Neuronal stem cell (in vitro differentiated cells): ENCODE measurements around the gene RTL10.
A peak's percentile ranks its signal among the peaks of the same experiment; 100 is the strongest.

Experiments used
- DNase-seq: peaks from one replicate; pipeline ENCODE4 v3.0.0-alpha.2; 2013; ENCODE audit warnings: low spot score
- H2AFZ ChIP-seq: one replicate; pipeline ENCODE4 v1.6.1; 2013; ENCODE audit warnings: mild to moderate bottlenecking, low read length, inconsistent platforms
- H2AK5ac ChIP-seq: 2 replicates; pipeline ENCODE4 v1.6.1; 2013; ENCODE audit warnings: low read depth, mild to moderate bottlenecking, inconsistent platforms, low read length, moderate library complexity, mixed read lengths
- H2BK120ac ChIP-seq: 2 replicates; pipeline ENCODE4 v1.6.1; 2013; ENCODE audit warnings: low read depth, mild to moderate bottlenecking, inconsistent platforms, low read length, moderate library complexity, mixed read lengths
- H2BK12ac ChIP-seq: one replicate; pipeline ENCODE4 v1.6.1; 2013; ENCODE audit warnings: low read length, inconsistent platforms
- H2BK15ac ChIP-seq: 2 replicates; pipeline ENCODE4 v1.6.1; 2013; ENCODE audit warnings: mild to moderate bottlenecking, low read length, inconsistent platforms, mixed read lengths
- H2BK5ac ChIP-seq: one replicate; pipeline ENCODE4 v1.6.1; 2013; ENCODE audit warnings: inconsistent platforms, mild to moderate bottlenecking, low read length, moderate library complexity
- H3K14ac ChIP-seq: one replicate; pipeline ENCODE4 v1.6.1; 2013; ENCODE audit warnings: low read length, inconsistent platforms
- H3K18ac ChIP-seq: 2 replicates; pipeline ENCODE4 v1.6.1; 2013; ENCODE audit warnings: low read length, inconsistent platforms
- H3K23ac ChIP-seq: 2 replicates; pipeline ENCODE4 v1.6.1; 2013; ENCODE audit warnings: low read depth, mild to moderate bottlenecking, mixed read lengths, low read length, inconsistent platforms; ENCODE audit not compliant: poor library complexity
- H3K27ac ChIP-seq: replicated peaks from 3 replicates; pipeline ENCODE4 v1.5.1; 2013; ENCODE audit warnings: low read length, inconsistent platforms
- H3K27me3 ChIP-seq, 3 experiments: 2 replicates each; pipeline ENCODE4 v1.6.1; 2013; ENCODE audit warnings: low read length in 3 of 3, mild to moderate bottlenecking in 2 of 3, inconsistent platforms in 1 of 3, low read depth in 1 of 3, mixed read lengths in 1 of 3, moderate library complexity in 1 of 3; ENCODE audit not compliant: control insufficient read depth in 3 of 3, insufficient read depth in 3 of 3
- H3K36me3 ChIP-seq, 2 donors: replicated peaks in 1 of 2; 2 replicates each; pipeline ENCODE4 v1.6.1; 2013; ENCODE audit warnings: low read length in 2 of 2; ENCODE audit not compliant: control insufficient read depth in 2 of 2, insufficient read depth in 2 of 2
- H3K4ac ChIP-seq: 2 replicates; pipeline ENCODE4 v1.6.1; 2013; ENCODE audit warnings: inconsistent platforms, mild to moderate bottlenecking, low read length, moderate library complexity
- H3K4me1 ChIP-seq, 2 donors: 1 replicate in 1 of 2; 2 replicates in 1 of 2; pipeline ENCODE4 v1.6.1; 2013; ENCODE audit warnings: low read length in 2 of 2, low read depth in 1 of 2; ENCODE audit not compliant: control insufficient read depth in 2 of 2, insufficient read depth in 1 of 2
- H3K4me2 ChIP-seq: one replicate; pipeline ENCODE4 v1.6.1; 2013; ENCODE audit warnings: mild to moderate bottlenecking, low read length, inconsistent platforms; ENCODE audit not compliant: insufficient read depth, poor library complexity, severe bottlenecking
- H3K4me3 ChIP-seq, 2 donors: 2 replicates each; pipeline ENCODE4 v1.5.1; 2013; ENCODE audit warnings: low read length in 2 of 2, mild to moderate bottlenecking in 2 of 2, inconsistent platforms in 1 of 2, moderate library complexity in 1 of 2
- H3K79me1 ChIP-seq: one replicate; pipeline ENCODE4 v1.6.1; 2013; ENCODE audit warnings: low read depth, mild to moderate bottlenecking, inconsistent platforms, low read length, moderate library complexity
- H3K9ac ChIP-seq: one replicate; pipeline ENCODE4 v1.6.1; 2013; ENCODE audit warnings: mild to moderate bottlenecking, low read depth, low read length, inconsistent platforms; ENCODE audit not compliant: poor library complexity
- H3K9me3 ChIP-seq, 2 donors: replicated peaks in 1 of 2; 2 replicates each; pipeline versions ENCODE3 to v1.6.1; 2013; ENCODE audit warnings: low read length in 2 of 2, mild to moderate bottlenecking in 2 of 2, inconsistent platforms in 1 of 2, low read depth in 1 of 2, mixed read lengths in 1 of 2, moderate library complexity in 1 of 2; ENCODE audit not compliant: control insufficient read depth in 2 of 2, insufficient read depth in 1 of 2
- H4K8ac ChIP-seq: one replicate; pipeline ENCODE4 v1.6.1; 2013; ENCODE audit warnings: low read depth, mild to moderate bottlenecking, inconsistent platforms, low read length, moderate library complexity
- H4K91ac ChIP-seq: one replicate; pipeline ENCODE4 v1.6.1; 2013; ENCODE audit warnings: low read length, low read depth, mild to moderate bottlenecking, inconsistent platforms; ENCODE audit not compliant: poor library complexity
- WGBS, 2 donors: extraction: QIAGEN DNeasy Blood & Tissue Kit; methylation state at CpG; one replicate each; pipeline ENCODE4 v1.1.7; 2013; ENCODE audit warnings: missing lambda C conversion rate in 2 of 2, mixed read lengths in 1 of 2; ENCODE audit not compliant: insufficient read length in 2 of 2, insufficient replicate concordance in 1 of 2; ENCODE audit errors: extremely low coverage in 2 of 2; 5-methylcytosine and 5-hydroxymethylcytosine counted together

The RTL10 gene

GRCh38 chr22:19807914-19808872 lies 46.5 kb downstream of the RTL10 start:
- no peak for DNase-seq
- Histone ChIP-seq H3K23ac (peak overlapping the region; percentile 6), H3K4me3 (no peak overlapping the region), H3K18ac (peak overlapping the region; percentile 33), H3K9ac (no peak overlapping the region), H2AK5ac (peak overlapping the region; percentile 40), H3K27me3 (no peaks in the 10 kb centered on the region), H3K79me1 (no peaks in the 10 kb centered on the region), H3K27ac (no peak overlapping the region), H3K4ac (no peak overlapping the region), H3K4me1 (no peaks in the 10 kb centered on the region), H3K4me2 (no peak overlapping the region), H2AFZ (no peak overlapping the region), H2BK5ac (no peak overlapping the region), H2BK15ac (no peak overlapping the region), H3K9me3 (no peaks in the 10 kb centered on the region), H4K8ac (no peak overlapping the region), H2BK120ac (no peak overlapping the region), H3K14ac (no peak overlapping the region), H4K91ac (no peak overlapping the region), H3K36me3 (peaks cover 0 to 7% of the 10 kb centered on the region in 2 donors), H2BK12ac (no peak overlapping the region)
- no CpG with 5 or more reads among the region's 20 CpGs for WGBS, 2 donors

- WGBS, 2 donors: no CpG with 5 or more reads among the region's 15 CpGs
- H3K4me2 ChIP-seq: no peak overlapping the region
- no peaks in the 10 kb centered on the region for H3K27me3 ChIP-seq
Measured at GRCh38 chr22:19807161-19807913, 47.3 kb downstream of the RTL10 start.

GRCh38 chr22:19806213-19807160 lies 48.2 kb downstream of the RTL10 start:
- Histone ChIP-seq H2BK12ac (no peak overlapping the region), H3K4me1 (no peaks in the 10 kb centered on the region), H2BK15ac (no peak overlapping the region), H2AK5ac (peak overlapping the region; percentile 17), H3K9me3 (no peaks in the 10 kb centered on the region), H2BK5ac (no peak overlapping the region), H2AFZ (no peak overlapping the region), H3K4me2 (no peak overlapping the region), H4K8ac (peak overlapping the region; percentile 78), H3K4me3 (no peak overlapping the region), H3K23ac (peak overlapping the region; percentile 99), H4K91ac (no peak overlapping the region), H3K4ac (no peak overlapping the region), H3K27ac (no peak overlapping the region), H3K79me1 (no peaks in the 10 kb centered on the region), H2BK120ac (no peak overlapping the region), H3K27me3 (no peaks in the 10 kb centered on the region), H3K18ac (no peak overlapping the region), H3K9ac (no peak overlapping the region), H3K14ac (no peak overlapping the region), H3K36me3 (peaks cover 0 to 3% of the 10 kb centered on the region in 2 donors)
- no CpG with 5 or more reads among the region's 38 CpGs for WGBS, 2 donors
- no peak for DNase-seq

More at GRCh38 chr22:19807161-19807913, 47.3 kb downstream of the RTL10 start:
- Histone ChIP-seq H3K27ac (no peak overlapping the region), H3K4ac (no peak overlapping the region), H2BK15ac (no peak overlapping the region), H3K36me3 (peaks cover 0 to 5% of the 10 kb centered on the region in 2 donors), H2AK5ac (peak overlapping the region; percentile 68), H3K79me1 (no peaks in the 10 kb centered on the region), H2BK5ac (no peak overlapping the region), H3K4me1 (no peaks in the 10 kb centered on the region), H2BK12ac (no peak overlapping the region), H2AFZ (no peak overlapping the region), H3K9me3 (no peaks in the 10 kb centered on the region), H4K91ac (no peak overlapping the region), H3K23ac (peak overlapping the region; percentile 95), H2BK120ac (no peak overlapping the region), H3K9ac (peak overlapping the region; percentile 16), H3K14ac (no peak overlapping the region), H4K8ac (peak overlapping the region; percentile 78), H3K4me3 (peak overlapping the region in 1 of 2 donors; percentile 7), H3K18ac (peak overlapping the region; percentile 61)
- DNase-seq: no peak
